ENCODE data around the gene GNPAT.

DNA sequence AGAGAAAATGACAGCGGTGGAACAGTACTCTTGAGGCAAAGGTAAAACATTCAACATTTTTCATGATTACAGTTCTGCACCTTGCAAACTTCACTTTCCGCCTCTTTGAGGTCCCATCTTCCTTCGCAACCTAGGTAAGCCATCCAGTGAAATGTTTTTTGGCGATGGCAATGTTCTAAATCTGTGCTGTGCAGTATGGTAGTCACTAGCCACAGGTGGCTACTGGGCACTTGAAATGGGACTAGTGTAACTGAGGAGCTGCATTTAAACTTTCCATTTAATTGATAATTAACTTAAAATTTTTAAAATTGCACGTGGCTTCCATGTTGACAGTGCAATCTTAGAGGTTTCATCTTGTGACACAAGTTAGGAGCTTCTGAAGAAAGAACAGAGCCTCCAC lies 83.6 kb downstream of the GNPAT start:
- TF ChIP-seq, protein P1, sequence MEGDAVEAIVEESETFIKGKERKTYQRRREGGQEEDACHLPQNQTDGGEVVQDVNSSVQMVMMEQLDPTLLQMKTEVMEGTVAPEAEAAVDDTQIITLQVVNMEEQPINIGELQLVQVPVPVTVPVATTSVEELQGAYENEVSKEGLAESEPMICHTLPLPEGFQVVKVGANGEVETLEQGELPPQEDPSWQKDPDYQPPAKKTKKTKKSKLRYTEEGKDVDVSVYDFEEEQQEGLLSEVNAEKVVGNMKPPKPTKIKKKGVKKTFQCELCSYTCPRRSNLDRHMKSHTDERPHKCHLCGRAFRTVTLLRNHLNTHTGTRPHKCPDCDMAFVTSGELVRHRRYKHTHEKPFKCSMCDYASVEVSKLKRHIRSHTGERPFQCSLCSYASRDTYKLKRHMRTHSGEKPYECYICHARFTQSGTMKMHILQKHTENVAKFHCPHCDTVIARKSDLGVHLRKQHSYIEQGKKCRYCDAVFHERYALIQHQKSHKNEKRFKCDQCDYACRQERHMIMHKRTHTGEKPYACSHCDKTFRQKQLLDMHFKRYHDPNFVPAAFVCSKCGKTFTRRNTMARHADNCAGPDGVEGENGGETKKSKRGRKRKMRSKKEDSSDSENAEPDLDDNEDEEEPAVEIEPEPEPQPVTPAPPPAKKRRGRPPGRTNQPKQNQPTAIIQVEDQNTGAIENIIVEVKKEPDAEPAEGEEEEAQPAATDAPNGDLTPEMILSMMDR (IDR thresholded peaks at IDR 0.05; ENCODE audit: low read length), result no peak
- no peak for TF ChIP-seq EZH2 (IDR thresholded peaks at IDR 0.05; ENCODE audit: borderline replicate concordance, low read length)
